SKM-1 (cell line): ENCODE measurements around the gene BTG4.

Experiments
- DNase-seq: peaks from one replicate; lab custom pipeline; 2025; ENCODE audit not compliant: unreplicated experiment; lab: John Stamatoyannopoulos, UW

BTG4 gene

DNA sequence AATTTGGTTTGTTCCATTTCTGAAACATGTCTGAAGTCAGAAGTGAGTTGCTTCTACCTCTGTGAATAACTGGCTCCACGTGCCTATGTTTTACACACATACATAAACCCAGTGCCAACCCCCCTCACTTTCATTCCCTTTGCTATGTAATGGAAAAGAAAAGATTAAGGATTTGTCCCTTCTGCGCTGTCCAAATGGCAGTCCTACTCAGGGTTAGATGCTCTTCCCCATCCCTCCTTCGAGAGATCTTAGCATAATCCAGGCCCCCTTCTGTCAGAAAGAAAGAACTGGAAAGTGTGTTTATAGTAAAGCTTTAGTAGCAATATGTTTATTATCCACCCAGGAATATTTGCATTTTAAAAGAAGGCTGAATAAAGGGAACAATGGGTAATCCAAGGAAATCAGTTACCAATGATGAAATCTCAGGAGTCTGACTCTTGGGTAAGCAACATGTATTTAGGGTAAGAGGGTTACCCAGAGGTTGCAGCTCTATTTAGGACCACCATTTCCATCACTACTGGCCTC is 25.2 kb upstream of the BTG4 start:
- DNase-seq, result no peak

DNA sequence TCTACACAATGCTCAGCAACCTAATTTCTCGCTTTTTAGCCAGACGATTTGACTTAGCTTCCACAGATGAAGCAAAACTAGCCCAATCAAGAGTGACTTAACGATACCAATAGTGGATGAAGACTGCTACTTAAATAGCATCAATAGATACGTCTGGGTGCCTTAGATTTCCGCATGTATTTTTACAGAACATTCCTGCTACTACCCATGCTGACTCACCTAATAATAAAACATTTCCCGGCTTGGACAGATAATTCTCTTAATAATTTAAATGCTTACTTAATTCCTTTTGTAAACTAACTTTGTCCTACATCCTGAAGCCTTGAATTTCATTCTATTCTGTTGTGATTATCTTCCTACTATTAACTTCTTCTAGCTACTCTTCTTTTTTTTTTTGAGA is 23.1 kb upstream of the BTG4 start:
- no peak for DNase-seq

DNA sequence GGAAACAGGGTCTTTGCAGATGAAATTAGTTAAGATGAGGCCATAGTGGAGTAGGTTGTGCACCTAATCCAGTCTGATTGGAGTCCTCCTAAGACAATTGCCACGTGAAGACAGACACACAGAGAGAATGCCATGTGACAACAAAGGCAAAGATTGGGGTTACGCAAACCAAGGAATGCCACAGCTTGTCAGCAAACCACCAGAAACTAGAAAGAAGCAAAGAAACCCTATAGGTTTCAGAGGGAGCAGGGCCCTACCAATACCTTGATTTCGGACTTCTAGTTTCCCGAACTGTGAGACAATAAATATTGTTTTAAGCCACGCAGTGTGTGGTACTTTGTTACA is 20.2 kb upstream of the BTG4 start:
- no peak for DNase-seq

DNA sequence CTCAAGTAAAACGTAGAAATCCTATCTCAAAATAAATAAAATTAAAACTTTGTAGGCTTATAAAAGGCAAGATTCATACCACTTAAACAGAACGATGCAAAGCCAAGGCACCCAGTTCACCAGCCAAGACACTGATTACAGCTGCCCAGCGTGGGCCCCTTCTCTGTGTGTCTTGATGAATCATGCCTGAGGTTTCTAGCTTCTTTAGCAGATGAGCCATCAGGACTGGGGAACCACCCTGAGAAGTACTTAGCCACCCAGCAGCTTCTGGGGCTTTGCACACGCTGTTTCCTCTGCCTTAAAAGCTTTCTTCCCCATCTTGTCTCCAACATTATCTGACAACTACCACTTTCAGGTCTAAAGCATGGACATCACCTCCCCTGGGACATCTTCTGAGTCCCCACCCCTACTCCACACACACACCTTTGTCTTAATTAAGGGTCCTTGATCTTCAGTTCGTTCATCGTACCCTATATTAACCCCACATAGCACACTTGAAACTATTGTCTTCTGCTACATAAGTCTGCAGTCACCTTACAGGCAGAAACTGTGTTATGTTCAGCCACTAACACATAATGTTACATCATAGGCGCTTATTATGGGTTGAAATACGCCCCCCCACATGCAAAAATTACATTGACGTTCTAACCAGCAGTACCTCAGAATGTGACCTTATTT is 19.6 kb upstream of the BTG4 start:
- peak; percentile 15 for DNase-seq

DNA sequence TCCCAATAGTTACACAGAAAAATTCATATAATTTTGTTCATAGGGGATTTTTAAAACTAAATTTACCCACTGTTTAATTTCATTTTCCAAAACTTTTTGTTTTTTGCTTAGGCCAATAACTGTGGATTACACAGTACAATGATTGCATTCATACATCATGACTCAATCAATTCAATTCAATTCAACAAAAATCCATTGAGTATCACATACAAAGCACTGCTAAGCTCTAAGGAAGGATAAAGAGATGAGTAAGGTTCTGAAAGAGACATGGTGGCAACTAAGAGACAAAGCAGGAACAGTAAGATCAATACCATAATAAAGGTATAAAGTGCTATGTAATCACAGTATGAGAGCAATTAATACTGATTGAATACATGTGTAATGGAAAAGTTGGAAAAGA is 18.9 kb upstream of the BTG4 start:
- DNase-seq, result no peak

DNA sequence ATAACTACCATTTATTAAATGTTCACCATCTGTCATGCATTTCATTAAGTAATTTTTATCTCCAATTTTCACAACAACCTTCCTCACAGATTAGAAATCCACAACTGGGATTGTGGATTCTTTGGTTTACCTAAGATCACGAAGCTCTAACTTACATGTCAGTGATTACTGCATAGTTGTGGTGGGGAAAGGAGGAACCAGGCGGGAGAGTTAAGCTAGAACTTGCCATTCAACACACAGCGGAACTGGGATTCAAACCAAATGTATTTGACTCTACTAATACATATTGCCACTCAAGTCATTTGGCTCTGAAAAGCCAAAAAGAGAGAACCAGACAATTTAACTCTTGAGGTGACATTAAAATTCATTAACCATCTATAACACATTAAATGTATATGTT is 17.9 kb upstream of the BTG4 start:
- DNase-seq, result no peak

DNA sequence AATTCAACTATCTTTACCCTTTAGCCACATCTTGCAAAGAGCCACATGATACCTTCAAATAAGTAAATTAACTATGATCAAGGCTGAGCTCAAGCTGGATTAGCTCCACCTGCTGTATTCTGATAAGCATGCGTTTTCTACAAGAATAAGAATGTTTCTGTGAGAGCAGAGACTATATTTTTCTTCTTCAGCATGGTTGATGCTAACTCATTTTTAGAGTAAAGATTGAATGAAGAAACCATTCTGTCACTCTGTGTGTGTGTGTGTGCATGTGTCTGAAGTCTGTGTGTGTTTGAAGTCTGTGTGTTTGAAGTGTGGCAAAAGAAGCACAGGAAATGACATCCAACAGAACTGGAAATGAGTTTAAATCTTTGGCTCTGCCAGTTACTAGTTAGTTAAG is 16.4 kb upstream of the BTG4 start:
- no peak for DNase-seq

DNA sequence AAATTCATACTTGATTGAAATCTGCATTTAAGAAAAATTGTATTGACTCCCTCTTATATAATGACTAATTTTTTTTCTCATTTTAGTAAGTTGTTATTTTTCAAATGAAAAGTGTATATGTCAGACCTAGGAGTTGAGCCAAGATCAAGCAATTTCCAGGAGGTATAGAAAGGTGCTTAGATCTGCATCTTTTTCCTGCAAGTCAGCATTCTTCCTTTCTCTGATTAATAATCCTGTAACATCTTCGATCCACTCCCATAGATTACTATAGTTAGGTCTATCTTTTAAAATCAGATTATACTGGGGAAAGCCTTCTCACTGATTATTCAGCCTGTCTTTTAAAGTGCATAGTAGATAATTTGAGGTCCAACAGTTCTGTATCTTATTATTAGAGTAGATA is 15.1 kb upstream of the BTG4 start:
- DNase-seq, result no peak

DNA sequence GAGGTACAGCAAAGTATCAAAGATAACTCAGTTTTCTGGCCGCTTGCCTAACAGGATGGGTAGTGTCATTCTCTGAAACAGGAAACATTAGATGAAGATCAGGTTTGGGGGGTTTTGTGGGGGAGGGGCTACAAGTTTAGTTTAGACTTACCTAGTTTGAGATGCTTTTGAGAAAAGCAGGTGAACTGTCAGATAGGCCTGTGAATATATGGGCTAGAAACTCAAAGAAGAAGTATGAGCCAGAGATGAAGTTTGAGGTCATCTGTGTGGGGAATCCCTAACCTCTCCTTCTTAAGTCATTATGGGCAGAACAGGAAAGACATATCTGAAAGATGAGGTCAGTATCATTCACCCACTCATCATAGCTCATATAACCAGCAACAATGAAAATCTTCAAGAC is 14.3 kb upstream of the BTG4 start:
- DNase-seq, result no peak

DNA sequence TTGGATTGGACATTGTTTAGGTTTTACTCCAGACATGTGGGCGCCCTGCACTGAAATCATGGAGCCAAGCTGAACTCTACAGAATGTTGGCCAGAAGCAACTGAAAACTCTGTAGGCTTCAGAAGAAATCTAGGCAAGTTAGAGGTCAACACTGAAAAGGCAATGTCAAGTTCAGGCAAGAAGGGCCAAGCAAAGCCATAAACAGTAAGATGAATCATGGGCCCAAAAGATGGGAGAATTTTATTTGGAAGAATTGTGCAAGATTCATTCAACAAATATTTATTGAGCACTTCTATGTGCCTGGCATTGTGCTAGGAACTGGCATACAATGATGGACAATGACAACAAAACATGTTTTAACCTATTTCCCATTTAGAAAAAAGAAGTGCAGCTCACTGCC is 13.3 kb upstream of the BTG4 start:
- DNase-seq, result no peak

DNA sequence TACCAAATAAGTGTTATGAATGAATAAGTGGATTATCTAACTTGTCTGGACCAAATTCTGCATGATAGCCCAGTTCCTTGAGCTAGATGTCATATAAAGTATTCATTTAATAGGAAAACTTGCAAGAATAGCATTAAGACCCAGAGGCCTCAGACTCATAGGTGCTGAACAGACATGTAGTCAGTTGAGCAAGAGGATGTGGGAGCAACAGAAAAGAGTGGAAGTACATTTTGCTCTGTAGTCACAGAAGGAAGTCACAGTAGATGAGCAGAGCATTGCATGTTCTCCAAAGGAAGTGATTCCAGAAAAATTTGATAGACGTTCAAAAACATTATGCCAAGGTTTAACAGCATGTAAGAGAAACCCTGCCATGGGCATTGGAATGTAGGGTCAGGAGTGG is 11.9 kb upstream of the BTG4 start:
- DNase-seq, result no peak

DNA sequence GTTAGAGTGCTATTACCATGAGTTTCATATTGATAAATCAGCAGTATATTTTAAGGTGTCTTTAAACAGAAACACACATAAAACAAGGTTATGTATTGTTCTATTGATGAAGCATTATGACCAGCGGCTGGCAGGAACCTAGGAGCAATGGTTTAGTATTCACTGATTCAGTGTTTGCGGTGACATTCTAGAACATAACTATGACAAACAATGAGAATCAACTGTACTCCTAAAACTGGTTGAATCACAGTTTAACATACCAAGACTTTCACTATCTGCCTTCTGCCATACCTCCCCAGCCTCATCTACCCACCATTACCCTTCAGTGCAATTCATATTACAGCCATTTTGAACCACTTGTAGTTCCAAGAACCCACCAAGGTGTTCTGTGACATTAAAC is 11.2 kb upstream of the BTG4 start:
- no peak for DNase-seq

DNA sequence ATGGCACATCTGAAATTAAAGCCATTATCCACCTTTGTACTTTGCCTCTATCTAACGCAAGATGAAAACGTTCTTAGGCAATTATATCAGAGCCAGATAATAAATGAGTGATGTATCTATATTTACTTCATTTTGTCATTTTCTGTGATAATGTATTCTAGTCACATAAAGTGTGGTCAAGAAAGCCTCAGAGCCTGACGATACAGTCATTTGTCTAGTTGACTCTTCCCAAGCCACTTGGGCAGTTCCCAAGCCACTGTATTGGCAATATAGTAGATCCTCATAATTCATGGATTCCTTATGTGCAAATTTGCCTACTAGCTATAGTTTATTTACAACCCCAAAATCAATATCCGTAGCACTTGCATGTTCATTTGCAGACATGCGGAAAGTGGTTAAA is 10.2 kb upstream of the BTG4 start:
- no peak for DNase-seq

DNA sequence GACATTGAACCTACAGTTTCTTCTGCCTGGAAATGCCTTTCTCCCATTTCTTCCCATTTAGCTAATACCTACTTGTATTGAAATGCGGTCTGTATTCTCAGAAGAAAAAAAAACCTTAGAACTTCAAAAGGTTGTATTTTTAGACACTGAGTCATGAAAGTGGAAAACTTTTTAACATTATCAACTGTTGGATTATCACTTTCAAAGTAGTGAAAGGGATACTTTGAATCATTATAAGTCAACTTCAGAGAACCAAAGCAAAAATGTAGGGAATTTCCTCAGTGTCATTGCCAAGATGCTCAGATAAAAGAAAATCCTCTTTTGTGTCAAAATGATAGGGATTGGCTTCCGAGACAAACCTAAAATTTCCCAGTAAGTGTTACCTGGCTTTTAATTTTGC is 8.9 kb upstream of the BTG4 start:
- no peak for DNase-seq

DNA sequence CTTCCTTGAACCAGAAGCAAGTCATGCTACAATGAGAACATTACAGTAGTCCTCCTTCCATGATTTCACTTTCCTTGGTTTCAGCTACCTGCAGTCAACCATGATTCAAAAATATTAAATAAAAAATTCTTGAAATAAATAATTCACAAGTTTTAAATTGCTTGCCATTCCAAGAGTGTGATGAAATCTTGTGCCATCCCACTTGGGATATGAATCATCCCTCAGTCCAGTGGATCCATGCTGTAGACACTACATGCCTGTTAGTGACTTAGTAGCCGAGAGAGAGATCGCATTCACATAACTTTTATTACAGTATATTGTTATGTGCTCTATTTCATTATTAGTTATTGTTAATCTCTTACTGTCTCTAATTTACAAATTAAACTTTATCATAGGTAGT is 8.4 kb upstream of the BTG4 start:
- DNase-seq, result no peak

DNA sequence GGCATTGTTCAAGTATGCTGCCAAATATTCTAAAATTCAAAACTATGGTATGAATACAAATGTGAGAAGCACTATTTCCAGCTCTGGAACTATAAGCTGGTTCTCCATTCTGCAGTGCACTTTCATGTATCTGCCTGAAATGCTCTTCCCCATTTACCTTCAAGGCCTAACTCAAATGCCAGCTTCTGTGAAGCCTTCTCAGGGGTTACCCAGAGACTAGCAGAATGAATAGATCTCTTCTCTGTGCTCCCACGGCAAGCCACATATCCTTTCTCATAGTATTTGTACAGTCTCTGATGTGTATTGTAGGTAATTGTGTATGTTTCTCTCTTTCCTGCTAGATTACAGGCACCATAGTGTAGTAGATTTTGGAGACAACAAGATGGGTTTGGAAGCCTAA is 6.5 kb upstream of the BTG4 start:
- DNase-seq, result no peak

DNA sequence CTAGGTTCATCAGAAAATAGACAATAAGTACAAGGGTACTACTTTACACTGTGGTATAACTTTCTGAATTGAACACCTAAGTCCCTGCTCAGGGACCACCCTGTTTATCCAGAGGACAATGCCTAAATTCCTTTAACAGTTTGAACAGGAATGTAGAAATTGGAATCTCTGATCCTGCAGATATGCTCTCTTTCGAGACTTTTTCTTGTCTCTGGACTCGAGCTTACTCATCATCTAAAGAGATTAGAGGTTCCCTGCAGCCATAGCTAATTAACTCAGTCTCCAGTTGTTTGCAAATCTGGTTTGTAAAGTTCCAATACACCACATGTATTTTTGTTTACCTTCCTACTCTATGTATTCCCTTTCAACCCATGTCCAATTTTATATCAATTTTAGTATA is 3.4 kb upstream of the BTG4 start:
- no peak for DNase-seq

DNA sequence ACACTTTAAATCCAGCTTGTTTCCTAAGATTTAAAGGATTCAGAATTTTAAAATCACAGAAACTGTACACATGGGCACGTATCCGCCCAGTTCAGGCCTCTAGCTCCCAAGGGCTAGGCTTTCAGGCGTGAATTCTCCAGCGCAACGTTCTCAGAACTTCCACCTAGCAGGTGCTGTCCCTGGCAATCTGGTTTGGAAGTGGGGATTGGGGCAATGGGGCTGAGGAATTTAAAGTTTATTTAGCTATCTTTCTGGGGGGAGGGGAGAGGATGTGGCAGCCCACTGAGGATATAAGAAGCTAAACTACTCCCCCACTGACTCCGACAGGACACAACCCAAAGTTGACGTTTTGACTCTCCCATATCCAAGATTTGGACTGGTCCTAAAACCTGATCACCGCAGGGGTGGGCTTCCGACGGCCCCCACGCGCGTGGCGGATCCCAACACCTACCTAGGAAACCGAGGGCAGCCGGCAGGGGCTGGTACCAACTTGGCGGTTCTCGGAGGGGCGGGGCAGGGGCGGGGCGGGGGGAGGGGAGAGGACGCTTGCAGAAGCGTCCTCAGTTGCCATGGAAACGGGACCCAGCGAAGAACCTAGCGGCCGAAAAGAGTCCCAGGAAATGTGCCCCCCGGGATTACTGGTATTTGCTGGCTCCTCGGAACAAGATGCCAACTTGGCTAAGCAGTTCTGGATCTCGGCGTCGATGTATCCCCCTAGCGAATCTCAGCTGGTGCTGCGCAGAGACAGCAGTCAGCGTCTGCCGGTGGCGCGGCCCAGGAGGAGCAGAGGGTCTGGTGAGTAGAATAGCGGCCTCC is 2.2 kb upstream of the BTG4 start, which contains the start of gene HOATZ:
Gene HOATZ (plus strand): TSS at position 563 of the 816 bp plus-strand sequence. CDS start 7 bp downstream, at position 570.
- DNase-seq, result no peak

DNA sequence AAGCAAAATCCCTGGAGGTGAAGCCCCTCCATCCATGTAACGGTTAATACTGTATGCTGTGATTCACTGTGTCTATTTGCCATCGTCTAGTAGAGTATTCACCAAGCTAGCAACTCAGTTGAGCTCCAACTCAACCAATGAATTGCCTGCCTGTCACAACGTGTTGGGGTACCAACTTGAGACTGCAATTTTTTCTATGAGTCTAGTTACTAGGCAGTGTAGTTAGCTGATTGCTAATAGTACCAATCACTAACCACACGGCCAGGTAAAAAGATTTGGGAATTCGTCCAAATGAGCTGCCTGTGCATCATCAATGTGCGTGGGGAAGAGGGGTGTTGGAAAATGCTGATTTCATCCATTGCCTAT is 1.0 kb upstream of the BTG4 start:
- DNase-seq, result no peak

DNA sequence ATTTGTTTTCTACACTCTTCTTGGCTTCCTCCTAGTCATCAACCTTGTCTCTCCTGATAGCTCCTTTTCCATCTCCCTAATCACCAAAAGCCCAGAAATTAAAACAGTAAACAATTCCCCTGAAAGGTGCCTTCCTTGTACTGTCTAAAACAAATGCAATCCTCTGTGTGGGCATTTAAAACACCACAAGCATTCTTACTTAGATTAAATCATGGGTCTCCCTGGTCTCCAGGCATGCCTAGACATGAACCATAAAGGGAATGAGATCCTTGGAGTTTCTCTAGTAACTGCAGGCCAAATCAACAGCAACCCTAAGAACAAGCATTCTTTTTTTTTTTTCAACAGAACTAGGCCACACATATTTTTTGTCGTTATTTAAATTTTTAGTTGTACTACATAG is 1.9 kb downstream of the BTG4 start:
- no peak for DNase-seq

DNA sequence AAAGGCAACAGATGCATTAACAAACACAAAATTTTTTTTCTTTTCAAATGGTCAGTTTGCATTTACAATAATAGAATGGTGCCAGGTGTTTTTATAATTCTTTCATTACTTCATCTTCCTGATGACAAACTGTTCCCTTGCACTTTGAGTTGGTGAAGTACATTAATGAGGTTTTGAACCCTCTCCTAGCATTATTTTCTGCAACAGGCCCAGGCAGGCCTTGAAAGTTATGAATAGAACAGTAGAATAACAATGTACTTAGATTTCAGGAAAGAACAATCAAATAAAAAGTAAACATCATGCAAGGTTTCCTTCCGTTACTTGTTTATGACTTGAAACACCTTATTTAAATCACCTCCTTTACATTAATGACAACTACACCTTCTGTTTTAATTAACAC is 9.6 kb downstream of the BTG4 start:
- no peak for DNase-seq

DNA sequence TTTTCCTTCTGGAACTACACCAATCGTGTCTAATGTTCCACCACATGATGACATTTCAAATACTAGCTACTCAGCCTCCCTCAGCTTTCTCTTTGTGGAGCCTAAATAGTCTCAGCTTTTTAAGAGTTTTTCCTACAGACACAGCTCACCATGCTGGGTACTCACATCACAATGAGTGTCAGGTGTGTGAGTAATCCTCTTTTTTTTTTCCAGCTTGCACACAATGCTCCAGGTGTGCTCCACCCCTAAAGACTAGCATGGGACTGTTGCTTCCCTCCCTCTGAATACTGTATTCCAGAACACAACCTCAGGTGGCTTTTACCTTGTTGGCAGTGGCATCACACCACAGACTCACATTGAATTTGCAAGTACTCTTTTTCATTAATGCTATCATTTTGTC is 11.7 kb downstream of the BTG4 start:
- no peak for DNase-seq

DNA sequence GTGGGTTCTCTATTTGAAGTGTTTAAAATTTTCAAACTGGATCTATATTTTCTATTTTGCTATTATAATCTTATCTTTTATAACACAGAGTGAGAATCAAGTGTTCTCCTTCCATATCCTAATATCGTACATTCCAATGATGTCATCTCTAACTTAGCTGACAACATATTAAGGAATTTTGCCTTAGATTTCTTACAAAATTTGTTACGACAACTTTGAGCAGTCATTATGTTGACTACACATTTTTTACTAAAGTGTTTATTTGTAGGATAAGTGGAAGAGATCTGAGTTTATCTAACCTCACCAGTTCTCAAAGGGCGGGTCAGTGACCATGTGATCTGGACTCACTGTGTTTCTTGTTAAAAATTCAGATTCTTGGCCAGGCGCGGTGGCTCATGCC is 12.7 kb downstream of the BTG4 start:
- no peak for DNase-seq
